ENCODE results near the gene AUNIP.

The AUNIP gene

GRCh38 chr1:25807480-25808390 is 51.5 kb downstream of the AUNIP start:
- DNase-seq: no peak

GRCh38 chr1:25806418-25806817 is 52.8 kb downstream of the AUNIP start:
- DNase-seq: no peak

GRCh38 chr1:25805863-25806225 is 53.4 kb downstream of the AUNIP start:
- no peak for DNase-seq

GRCh38 chr1:25804964-25805862 is 54.0 kb downstream of the AUNIP start:
- no peak for DNase-seq

- no peak for DNase-seq
These were observed 54.9 kb downstream of the AUNIP start for GRCh38 chr1:25804244-25804963.

GRCh38 chr1:25803368-25803767 is 55.9 kb downstream of the AUNIP start:
- DNase-seq: no peak

- no peak for DNase-seq
These were observed 56.3 kb downstream of the AUNIP start for GRCh38 chr1:25802915-25803314.

- DNase-seq: no peak
These were observed 58.4 kb downstream of the AUNIP start for GRCh38 chr1:25800703-25801377.

GRCh38 chr1:25799935-25800702 is 59.1 kb downstream of the AUNIP start, which contains the start of gene SELENON:
SELENON (plus strand) TSS chr1:25800193; CDS start chr1:25800231, 38 bp downstream.
- DNase-seq: no peak

- DNase-seq: no peak
These were observed 59.8 kb downstream of the AUNIP start for GRCh38 chr1:25799352-25799934.

- no peak for DNase-seq
These were observed 60.4 kb downstream of the AUNIP start for GRCh38 chr1:25798666-25799351.

GRCh38 chr1:25797939-25798338 is 61.3 kb downstream of the AUNIP start:
- DNase-seq: no peak

GRCh38 chr1:25796811-25797458 is 62.3 kb downstream of the AUNIP start:
- DNase-seq: peak; percentile 79

- no peak for DNase-seq
These were observed 63.1 kb downstream of the AUNIP start for GRCh38 chr1:25795946-25796810.

- no peak for DNase-seq
These were observed 64.0 kb downstream of the AUNIP start for GRCh38 chr1:25795211-25795610.

- no peak for DNase-seq
These were observed 64.9 kb downstream of the AUNIP start for GRCh38 chr1:25794325-25794724.

GRCh38 chr1:25793585-25794170 is 65.6 kb downstream of the AUNIP start:
- no peak for DNase-seq

GRCh38 chr1:25792115-25792514 is 67.1 kb downstream of the AUNIP start:
- no peak for DNase-seq

GRCh38 chr1:25790472-25790871 is 68.8 kb downstream of the AUNIP start:
- no peak for DNase-seq
